EH (cell line): ENCODE results near the gene CPE.

Source experiments
- DNase-seq: peaks from one replicate; pipeline ENCODE4 v3.0.0-alpha.2; 2015; ENCODE audit warnings: low read depth

The CPE gene

GRCh38 chr4:165508372-165509120 lies 129.7 kb downstream of the CPE start:
- no peak for DNase-seq

GRCh38 chr4:165512424-165512823 lies 133.6 kb downstream of the CPE start:
- no peak for DNase-seq

- DNase-seq: no peak
Measured at GRCh38 chr4:165514739-165515138, 135.9 kb downstream of the CPE start.

- DNase-seq: no peak
Measured at GRCh38 chr4:165515201-165515600, 136.4 kb downstream of the CPE start.

- DNase-seq: no peak
Measured at GRCh38 chr4:165516281-165516833, 137.5 kb downstream of the CPE start.

GRCh38 chr4:165517216-165517615 lies 138.4 kb downstream of the CPE start:
- no peak for DNase-seq

GRCh38 chr4:165518024-165518616 lies 139.3 kb downstream of the CPE start:
- DNase-seq: no peak

- no peak for DNase-seq
Measured at GRCh38 chr4:165518686-165519085, 139.9 kb downstream of the CPE start.

GRCh38 chr4:165519591-165519990 lies 140.8 kb downstream of the CPE start:
- DNase-seq: no peak

GRCh38 chr4:165520086-165520485 lies 141.3 kb downstream of the CPE start:
- DNase-seq: no peak

GRCh38 chr4:165522050-165522449 lies 143.2 kb downstream of the CPE start:
- DNase-seq: no peak

GRCh38 chr4:165524532-165525190 lies 145.9 kb downstream of the CPE start:
- DNase-seq: no peak

GRCh38 chr4:165532976-165533375 lies 154.2 kb downstream of the CPE start:
- DNase-seq: no peak

- DNase-seq: peak; percentile 53
Measured at GRCh38 chr4:165537028-165537648, 158.3 kb downstream of the CPE start.

GRCh38 chr4:165539801-165540200 lies 161.0 kb downstream of the CPE start:
- DNase-seq: no peak

GRCh38 chr4:165540206-165540830 lies 161.5 kb downstream of the CPE start:
- DNase-seq: no peak

GRCh38 chr4:165541851-165542459 lies 163.1 kb downstream of the CPE start:
- DNase-seq: no peak

GRCh38 chr4:165542476-165542875 lies 163.7 kb downstream of the CPE start:
- DNase-seq: no peak
